Large intestine (tissue), 3 donors: ENCODE measurements around the gene MAP2K6. TPM values are rescaled to one million over a fixed set of nuclear protein-coding genes. Genes with fewer than 3 reads are reported as not detected.

ENCODE experiments used
- DNase-seq, 2 donors: peaks; one replicate each; pipeline versions ENCODE4 v3.0.0 to v3.0.0-alpha.2; 2013
- H3K27ac ChIP-seq: one replicate; pipeline ENCODE4 v1.5.1; 2013; ENCODE audit warnings: low read length
- H3K27me3 ChIP-seq: 2 replicates; pipeline ENCODE4 v1.6.1; 2013; ENCODE audit warnings: low read length; ENCODE audit not compliant: control insufficient read depth, insufficient read depth
- H3K36me3 ChIP-seq: 2 replicates; pipeline ENCODE4 v1.6.1; 2013; ENCODE audit warnings: low read length; ENCODE audit not compliant: control insufficient read depth, insufficient read depth
- H3K4me1 ChIP-seq: one replicate; pipeline ENCODE4 v1.6.1; 2013; ENCODE audit warnings: low read length; ENCODE audit not compliant: control insufficient read depth, insufficient read depth
- H3K4me3 ChIP-seq: one replicate; pipeline ENCODE4 v1.5.1; 2013; ENCODE audit warnings: low read length
- H3K9me3 ChIP-seq: one replicate; pipeline ENCODE4 v1.6.1; 2013; ENCODE audit warnings: mild to moderate bottlenecking, low read depth, low read length, moderate library complexity; ENCODE audit not compliant: control insufficient read depth
- WGBS: methylation state at CpG from one replicate; pipeline ENCODE4 v1.1.5; 2013; ENCODE audit warnings: low lambda C conversion rate; ENCODE audit not compliant: insufficient coverage; 5-methylcytosine and 5-hydroxymethylcytosine counted together
- polyA plus RNA-seq: library from polyadenylated mRNA; unstranded; fragments of 120-200 nt; gene quantifications from one replicate; pipeline ENCODE4 v1.2.1, GENCODE V29; 2013

MAP2K6 gene
- polyA plus RNA-seq, 1 donor, result 13.4 TPM

- peaks cover 9% of the 10 kb centered on the region for H3K4me1 ChIP-seq
- no peaks in the 10 kb centered on the region for H3K27me3 ChIP-seq
- no peak overlapping the region for H3K27ac ChIP-seq
- no peaks in the 10 kb centered on the region for H3K36me3 ChIP-seq
- DNase-seq, result no peak
- WGBS, result 100% methylated on average over 1 of the region's 8 CpGs
- no peaks in the 10 kb centered on the region for H3K9me3 ChIP-seq
- no peak overlapping the region for H3K4me3 ChIP-seq
Observed at GRCh38 chr17:69424287-69425041, 10.0 kb downstream of the MAP2K6 start.

- H3K4me1 ChIP-seq, result peaks cover 9% of the 10 kb centered on the region
- no peak overlapping the region for H3K27ac ChIP-seq
- no peaks in the 10 kb centered on the region for H3K9me3 ChIP-seq
- H3K36me3 ChIP-seq, result no peaks in the 10 kb centered on the region
- no peak overlapping the region for H3K4me3 ChIP-seq
- WGBS, result no CpG with 5 or more reads among the region's 3 CpGs
- H3K27me3 ChIP-seq, result no peaks in the 10 kb centered on the region
- no peak for DNase-seq
Observed at GRCh38 chr17:69425978-69426377, 11.5 kb downstream of the MAP2K6 start.

GRCh38 chr17:69427486-69428197 is 13.1 kb downstream of the MAP2K6 start:
- H3K4me1 ChIP-seq, result peaks cover 9% of the 10 kb centered on the region
- 88% methylated on average over 1 of the region's 2 CpGs for WGBS
- no peaks in the 10 kb centered on the region for H3K9me3 ChIP-seq
- no peaks in the 10 kb centered on the region for H3K27me3 ChIP-seq
- no peak overlapping the region for H3K4me3 ChIP-seq
- H3K27ac ChIP-seq, result no peak overlapping the region
- H3K36me3 ChIP-seq, result no peaks in the 10 kb centered on the region
- DNase-seq, result no peak

- H3K36me3 ChIP-seq, result no peaks in the 10 kb centered on the region
- H3K9me3 ChIP-seq, result no peaks in the 10 kb centered on the region
- no peak overlapping the region for H3K4me3 ChIP-seq
- no peak overlapping the region for H3K27ac ChIP-seq
- no peak for DNase-seq
- 100% methylated on average over 1 of the region's 6 CpGs for whole genome bisulfite sequencing
- peaks cover 9% of the 10 kb centered on the region for H3K4me1 ChIP-seq
- no peaks in the 10 kb centered on the region for H3K27me3 ChIP-seq
Observed at GRCh38 chr17:69428252-69428980, 13.9 kb downstream of the MAP2K6 start.

GRCh38 chr17:69430488-69430887 is 16.0 kb downstream of the MAP2K6 start:
- no peak for DNase-seq
- WGBS, result no CpG with 5 or more reads among the region's 4 CpGs

GRCh38 chr17:69431835-69432234 is 17.3 kb downstream of the MAP2K6 start:
- no peak for DNase-seq
- Histone ChIP-seq H3K36me3 (no peaks in the 10 kb centered on the region), H3K27me3 (no peaks in the 10 kb centered on the region), H3K9me3 (no peaks in the 10 kb centered on the region), H3K4me1 (peaks cover 9% of the 10 kb centered on the region), H3K27ac (no peak overlapping the region), H3K4me3 (no peak overlapping the region)
- no CpG with 5 or more reads among the region's 3 CpGs for WGBS

More at GRCh38 chr17:69430488-69430887, 16.0 kb downstream of the MAP2K6 start:
- Histone ChIP-seq H3K4me1 (peaks cover 9% of the 10 kb centered on the region), H3K4me3 (no peak overlapping the region), H3K9me3 (no peaks in the 10 kb centered on the region), H3K27ac (no peak overlapping the region), H3K27me3 (no peaks in the 10 kb centered on the region), H3K36me3 (no peaks in the 10 kb centered on the region)

- DNase-seq, result peak in 1 of 2 donors; percentile 31
- WGBS, result no CpG with 5 or more reads among the region's 3 CpGs
- Histone ChIP-seq H3K36me3 (no peaks in the 10 kb centered on the region), H3K4me3 (no peak overlapping the region), H3K27ac (no peak overlapping the region), H3K27me3 (no peaks in the 10 kb centered on the region), H3K4me1 (peaks cover 4% of the 10 kb centered on the region), H3K9me3 (no peaks in the 10 kb centered on the region)
Observed at GRCh38 chr17:69433093-69433492, 18.6 kb downstream of the MAP2K6 start.

GRCh38 chr17:69434164-69434579 is 19.7 kb downstream of the MAP2K6 start:
- Histone ChIP-seq H3K9me3 (no peaks in the 10 kb centered on the region), H3K27me3 (no peaks in the 10 kb centered on the region), H3K36me3 (no peaks in the 10 kb centered on the region), H3K4me3 (no peak overlapping the region), H3K27ac (no peak overlapping the region), H3K4me1 (no peaks in the 10 kb centered on the region)
- peak in 1 of 2 donors; percentile 63 for DNase-seq
- no CpG with 5 or more reads among the region's 3 CpGs for WGBS

- no peak overlapping the region for H3K27ac ChIP-seq
- no peaks in the 10 kb centered on the region for H3K36me3 ChIP-seq
- WGBS, result 93% methylated on average over 3 of the region's 5 CpGs
- no peaks in the 10 kb centered on the region for H3K27me3 ChIP-seq
- peaks cover 9% of the 10 kb centered on the region for H3K9me3 ChIP-seq
- H3K4me1 ChIP-seq, result no peaks in the 10 kb centered on the region
- DNase-seq, result no peak
- no peak overlapping the region for H3K4me3 ChIP-seq
Observed at GRCh38 chr17:69435971-69436696, 21.6 kb downstream of the MAP2K6 start.

- no peaks in the 10 kb centered on the region for H3K36me3 ChIP-seq
- no peak overlapping the region for H3K4me3 ChIP-seq
- DNase-seq, result no peak
- H3K27me3 ChIP-seq, result no peaks in the 10 kb centered on the region
- H3K4me1 ChIP-seq, result no peaks in the 10 kb centered on the region
- no CpG with 5 or more reads among the region's 1 CpG for WGBS
- no peak overlapping the region for H3K27ac ChIP-seq
- H3K9me3 ChIP-seq, result peaks cover 9% of the 10 kb centered on the region
Observed at GRCh38 chr17:69437475-69437874, 23.0 kb downstream of the MAP2K6 start.
